SHP77 treated with DMSO at 0.1 percent for 48 hours (cell line): ENCODE data around the gene CAMK2A.

Source experiments
- DNase-seq: peaks from one replicate; lab custom pipeline; 2025; lab: John Stamatoyannopoulos, UW

Gene CAMK2A

DNA sequence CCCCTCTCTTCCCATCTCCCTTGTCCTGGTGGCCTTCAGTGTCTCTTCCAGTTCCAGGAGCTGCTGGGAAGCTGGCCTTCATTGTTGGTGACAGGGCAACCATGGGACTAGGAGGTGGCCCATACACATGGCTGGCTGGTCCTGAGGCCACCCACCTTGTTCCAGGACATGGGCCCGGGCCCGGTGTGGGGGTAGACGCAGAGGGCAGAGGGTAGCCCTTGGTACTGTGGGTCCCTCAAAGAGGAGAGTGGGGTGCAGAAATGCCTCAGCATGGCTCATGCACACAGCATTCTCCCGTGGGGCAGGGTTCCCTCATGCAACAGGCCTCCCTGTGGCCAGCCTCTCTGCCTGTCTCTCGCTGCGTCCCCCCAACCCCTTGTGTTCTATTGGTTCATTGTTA, 78.9 kb downstream of the CAMK2A start:
- DNase-seq, result no peak

DNA sequence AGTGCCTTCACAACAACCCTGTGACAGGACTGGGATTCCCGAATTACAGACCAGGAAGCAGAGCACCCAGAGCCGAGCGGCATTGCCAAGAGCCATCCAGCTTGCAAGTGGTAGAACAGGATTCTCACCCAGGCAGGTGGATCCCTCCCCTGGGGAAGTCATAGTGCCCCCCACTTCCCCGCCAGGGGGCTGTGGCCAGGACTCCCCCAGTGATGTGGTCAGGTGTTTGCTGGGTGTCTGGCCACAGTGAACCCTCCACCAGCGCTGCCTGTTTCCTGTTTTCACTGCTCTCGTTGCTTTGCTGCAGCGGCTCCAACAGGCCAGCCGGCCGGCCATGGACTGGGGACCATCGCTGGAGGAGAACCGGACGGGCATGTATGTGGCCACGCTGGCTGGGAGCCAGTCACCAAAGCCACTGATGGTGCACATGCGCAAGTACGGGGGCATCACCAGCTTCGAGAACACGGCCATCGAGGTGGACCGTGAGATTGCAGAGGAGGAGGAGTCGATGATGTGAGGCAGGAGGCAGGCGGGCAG, 80.4 kb downstream of the CAMK2A start:
- no peak for DNase-seq

DNA sequence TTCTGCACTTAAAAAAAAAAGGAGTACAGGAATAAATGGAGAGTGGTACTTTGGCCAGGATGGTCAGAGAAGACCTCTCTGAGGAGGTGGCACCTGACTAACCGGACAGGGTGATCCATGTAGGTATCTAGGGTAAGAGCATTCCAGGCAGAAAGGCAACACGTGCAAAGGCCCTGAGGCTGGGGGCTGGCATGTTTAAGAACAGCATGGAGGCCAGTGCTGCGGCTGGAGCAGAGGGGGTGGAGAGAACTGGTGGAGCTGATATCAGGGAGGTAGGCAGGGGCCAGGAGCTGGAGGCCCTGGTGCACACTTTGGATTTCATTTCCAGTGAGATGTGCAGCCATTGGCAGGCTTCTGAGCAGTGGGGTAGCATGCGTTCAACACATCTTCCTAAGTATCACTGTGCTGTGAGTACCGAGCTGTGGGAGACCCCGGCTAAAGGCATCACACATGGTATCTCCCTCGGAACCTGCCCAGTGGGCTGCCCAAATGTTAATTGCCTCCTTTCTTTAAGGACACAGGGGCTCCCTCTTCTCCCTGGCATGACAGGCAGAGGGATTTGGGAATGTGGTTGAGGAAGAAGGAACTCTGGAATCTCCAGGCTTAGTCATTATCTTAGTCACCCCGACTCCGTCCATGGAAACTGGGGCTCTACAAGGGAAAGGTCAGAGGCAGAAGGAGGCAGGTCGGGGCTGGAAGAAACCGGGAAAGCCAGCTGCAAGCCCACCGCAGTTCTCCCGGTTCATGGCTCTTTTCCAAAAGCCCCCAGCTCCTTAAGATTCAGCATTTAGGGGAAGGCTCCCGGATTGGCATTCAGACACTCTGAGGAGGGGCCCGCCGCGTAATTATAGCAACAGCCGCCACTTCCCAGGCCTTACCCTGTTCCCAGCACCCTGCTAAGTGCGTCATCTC, 81.1 kb downstream of the CAMK2A start:
- no peak for DNase-seq

DNA sequence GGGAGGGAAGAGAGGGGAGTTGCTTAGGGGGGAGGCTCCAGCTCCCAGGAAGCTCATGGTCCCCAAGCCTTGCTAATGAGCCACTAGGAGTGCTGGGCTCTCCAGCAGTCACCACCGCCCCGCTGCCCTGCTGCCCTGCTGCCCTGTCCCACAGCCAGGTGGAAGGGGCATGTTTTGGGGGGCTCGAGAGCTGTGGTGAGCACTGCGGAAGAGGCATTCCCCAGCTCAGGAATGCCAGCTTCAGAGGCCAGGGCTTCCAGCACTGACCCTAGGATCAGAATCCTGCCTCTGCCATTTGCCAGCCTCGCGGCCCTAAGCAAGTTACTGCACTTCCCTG, 82.8 kb downstream of the CAMK2A start:
- no peak for DNase-seq

DNA sequence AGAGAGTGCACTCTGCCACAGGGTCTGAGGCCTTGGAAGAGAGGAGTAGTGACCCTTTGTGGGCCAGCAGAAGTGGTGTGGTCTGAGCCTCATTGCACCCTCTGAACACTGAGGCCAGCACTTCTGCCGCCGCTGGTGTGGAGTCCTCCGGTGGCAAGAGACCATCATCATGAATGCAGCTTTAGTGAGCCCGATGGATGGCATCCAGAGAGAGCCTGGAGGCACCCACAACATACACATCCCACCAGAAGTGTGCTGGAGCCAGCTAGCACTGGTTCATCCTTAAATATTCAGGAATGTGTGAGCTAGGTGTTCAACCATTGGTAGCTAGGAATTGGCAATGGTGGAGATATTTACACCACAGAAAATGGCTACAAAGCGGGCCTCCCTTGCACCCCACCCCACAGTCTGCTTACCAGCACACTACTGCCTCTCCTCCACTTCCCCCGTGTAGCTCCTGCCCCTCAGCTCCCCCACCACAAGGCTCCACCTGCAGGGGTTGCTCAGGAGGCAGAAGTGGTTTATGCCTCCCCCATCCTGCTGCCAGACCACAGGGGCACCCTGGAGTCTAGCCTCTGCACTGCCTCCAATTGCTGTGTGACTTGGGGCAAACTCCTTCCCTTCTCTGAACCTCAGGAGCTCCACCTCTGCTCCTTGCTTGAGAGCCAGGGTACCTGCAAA, 83.3 kb downstream of the CAMK2A start:
- no peak for DNase-seq

DNA sequence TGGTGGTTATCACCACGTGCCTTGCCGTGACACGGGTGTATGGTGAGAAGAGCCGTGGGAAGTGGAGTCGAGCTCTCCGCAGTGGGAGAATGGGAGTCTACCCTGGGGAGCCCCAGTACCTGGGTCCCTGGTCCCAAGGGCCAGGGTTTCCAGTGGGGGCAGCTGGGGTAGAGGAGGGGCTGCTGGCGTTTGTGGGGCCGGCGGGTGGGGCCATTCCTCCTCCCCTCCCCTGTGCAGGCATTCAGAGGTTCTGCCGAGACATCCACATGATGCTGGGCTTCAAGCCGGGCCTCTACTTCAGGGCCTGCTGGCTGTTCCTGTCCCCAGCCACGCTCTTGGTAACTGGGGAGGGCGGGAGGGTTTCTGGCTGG, 85.0 kb downstream of the CAMK2A start:
- DNase-seq, result no peak

DNA sequence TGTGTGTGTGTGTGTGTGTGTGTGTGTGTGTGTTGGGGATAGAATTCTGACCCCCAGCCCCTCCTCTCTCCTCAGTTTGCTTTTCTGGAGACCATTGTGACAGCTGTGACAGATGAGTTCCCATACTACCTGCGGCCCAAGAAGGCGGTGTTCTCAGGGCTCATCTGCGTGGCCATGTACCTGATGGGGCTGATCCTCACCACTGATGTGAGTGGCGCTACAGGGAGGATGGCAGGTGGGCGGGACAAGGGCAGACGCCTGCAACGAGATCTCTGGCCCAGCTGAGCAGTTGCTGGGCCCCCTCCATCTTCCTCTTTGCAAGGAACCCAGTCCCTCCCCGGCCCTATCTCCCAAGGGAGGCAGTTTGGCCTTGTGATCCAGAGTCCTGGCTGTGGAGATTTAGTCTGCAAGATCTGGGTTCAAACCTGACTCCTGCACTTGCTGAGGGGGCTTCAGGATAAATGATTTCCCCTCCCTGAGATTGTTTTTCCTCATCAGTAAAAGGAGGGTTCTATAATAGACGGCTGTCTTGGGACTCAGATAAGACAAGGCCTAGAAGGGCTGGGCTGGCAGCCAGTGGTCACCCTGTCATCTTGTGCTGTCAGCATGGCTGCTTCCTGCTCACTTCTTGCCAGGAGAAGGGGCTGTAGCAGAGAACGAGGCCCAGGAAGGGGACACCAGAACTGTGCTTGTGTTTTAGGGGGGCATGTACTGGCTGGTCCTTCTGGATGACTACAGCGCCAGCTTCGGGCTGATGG, 85.6 kb downstream of the CAMK2A start:
- no peak for DNase-seq

DNA sequence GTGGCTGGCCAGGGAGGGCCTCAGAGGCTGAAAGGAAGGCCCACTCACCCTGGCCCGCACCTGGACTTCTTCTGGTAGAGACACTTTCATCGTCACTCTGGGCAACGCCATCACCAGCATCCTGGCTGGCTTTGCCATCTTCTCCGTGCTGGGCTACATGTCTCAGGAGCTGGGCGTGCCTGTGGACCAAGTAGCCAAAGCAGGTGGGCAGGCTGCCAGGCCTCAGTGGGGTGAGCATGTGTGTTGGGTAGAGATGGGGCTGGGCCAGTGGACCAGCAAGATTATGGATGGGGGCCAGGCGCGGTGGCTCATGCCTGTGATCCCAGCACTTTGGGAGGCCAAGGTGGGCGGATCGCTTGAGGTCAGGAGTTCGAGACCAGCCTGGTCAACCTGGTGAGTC, 87.1 kb downstream of the CAMK2A start:
- DNase-seq, result no peak

DNA sequence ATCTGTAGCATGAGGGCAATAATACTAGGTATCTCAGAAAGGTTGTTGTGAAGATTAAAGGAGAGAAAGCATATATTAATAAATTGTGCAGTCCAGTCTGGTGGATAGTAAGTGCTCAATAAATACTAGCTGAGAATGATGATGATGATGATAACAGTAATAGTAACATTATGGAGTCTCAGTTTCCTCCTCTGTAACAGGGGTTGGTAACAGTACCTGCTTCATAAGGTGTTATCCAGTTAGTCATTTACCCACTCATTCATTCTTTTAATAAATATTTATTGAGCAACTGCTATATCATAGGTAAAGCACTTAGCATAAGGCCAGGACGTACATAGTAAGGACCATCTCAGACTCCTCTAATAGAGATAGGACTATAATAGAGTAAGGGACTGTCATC, 92.1 kb downstream of the CAMK2A start:
- DNase-seq, result no peak

DNA sequence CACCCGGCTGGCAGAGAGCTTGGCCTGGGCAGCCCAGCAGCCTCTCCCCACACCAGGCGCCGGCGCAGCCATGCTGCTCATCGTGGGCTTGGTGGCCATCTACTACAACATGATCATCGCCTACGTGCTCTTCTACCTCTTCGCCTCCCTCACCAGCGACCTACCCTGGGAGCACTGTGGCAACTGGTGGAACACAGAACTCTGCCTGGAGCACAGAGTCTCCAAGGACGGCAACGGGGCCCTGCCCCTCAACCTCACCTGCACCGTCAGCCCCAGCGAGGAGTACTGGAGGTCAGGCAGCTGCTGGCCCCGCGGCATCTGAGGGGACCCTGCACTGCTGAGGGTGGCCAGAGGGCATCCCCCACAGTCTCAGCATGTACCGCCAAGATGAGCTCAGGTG, 92.6 kb downstream of the CAMK2A start:
- DNase-seq, result no peak

DNA sequence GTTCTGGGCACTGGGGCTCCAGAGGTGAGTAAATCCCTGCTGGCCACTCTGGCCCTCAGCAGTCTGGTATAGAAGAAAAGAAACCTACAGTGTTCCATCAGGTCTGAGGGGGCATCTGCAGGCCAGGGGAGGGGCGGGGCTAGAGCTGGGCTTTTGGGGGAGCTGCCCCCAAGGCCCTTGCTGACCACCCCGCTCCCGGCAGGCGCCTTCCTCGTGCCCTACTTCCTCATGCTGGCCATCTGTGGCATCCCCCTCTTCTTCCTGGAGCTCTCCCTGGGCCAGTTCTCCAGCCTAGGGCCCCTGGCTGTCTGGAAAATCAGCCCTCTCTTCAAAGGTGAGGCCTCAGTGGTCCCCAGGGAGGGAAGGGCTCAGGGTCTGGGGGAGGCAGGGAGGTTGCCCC, 93.1 kb downstream of the CAMK2A start:
- DNase-seq, result no peak

DNA sequence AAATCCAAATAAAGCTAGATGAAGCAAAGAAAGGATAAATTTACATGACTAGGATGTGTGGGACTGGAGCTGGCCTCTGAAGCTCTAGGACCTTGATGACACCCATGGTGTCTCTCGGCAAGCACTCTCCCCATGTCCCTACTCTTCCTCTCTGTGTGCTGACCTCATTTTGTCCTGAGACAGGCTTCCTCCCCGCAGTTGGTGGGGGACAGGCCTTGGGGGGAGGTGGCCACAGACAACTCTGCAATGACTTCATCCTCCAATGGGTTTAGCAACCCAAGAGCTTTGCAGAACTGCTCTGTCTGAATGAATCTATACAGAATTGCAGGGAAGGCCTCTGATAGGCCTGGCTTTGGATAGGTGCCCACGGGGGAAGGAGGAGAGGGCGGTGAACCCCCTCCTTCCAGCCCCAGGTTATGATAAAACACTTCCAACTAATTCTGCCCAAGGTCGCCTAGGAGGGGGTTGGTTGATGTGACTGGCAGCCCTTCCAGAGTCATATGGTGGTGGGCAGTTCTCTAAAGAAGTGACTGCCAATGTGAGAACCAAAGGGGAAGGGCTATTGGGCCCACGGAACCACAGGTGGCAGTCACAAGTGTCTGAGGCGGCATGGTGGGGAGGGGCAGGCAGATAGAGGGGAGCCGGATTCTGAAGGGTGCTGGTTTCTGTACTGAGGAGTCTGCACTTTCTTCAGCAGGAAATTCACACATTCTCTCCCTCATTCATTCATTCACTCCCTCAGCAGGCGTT, 93.7 kb downstream of the CAMK2A start:
- no peak for DNase-seq

DNA sequence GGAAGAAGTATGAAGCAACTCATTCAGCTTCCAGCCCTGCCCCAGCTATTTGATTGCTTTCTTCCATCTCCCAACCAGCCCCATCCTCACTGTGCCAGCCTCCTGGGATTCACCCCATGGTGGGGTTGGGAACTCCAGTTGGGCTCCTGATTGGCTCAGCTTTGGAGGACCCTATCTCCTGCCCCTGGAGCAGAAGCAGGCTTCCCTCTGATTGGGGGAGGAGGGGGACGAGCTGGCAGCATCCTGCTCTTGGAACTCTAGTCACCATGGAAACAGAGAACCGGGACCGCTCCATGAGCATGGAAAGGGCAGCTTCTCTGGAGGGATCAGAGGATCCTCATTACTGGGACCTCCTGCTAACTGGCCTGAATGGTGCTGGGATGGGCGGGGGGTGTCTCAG, 97.1 kb downstream of the CAMK2A start:
- DNase-seq, result no peak

DNA sequence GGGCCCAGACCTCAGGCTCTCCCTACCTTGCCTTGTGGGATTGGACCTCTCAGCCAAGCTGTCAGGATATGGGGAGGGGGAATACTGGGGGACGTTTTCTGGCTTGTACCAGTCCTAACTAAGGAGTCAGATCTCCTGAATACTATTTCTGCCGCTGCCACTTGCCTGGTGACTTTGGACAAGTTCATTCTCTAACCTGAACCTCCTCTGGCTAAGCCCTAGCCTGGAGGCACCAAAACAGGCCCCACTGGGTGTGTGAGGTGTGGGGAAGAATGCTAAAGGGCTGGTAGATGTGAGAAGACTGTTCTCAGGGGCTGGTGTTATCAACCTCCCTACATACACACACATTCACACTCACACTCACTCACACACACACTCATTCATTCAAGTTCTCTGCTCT, 98.6 kb downstream of the CAMK2A start:
- no peak for DNase-seq

DNA sequence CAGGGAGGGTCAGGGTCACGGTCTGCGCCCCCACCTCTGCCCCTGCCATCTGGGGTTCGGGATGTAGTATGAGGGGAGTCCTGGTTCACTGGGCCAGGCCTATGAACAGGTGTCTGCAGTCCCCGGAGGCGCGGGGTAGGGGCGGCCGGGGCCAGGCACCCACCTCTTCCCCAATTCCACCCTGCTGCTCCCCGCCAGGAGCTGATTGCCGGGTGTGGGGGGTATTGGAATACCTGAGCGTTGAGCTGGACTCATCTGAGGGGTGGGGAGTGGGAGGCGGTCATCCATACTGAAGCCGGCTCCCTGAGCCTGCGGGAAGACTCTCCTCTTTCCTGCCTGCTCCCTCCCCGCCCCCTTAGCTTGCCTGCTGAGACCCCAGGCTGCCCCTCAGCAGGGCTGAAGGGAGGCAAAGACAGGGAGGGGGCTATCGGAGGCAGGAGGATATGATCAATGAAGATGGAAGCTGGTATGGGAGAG, 99.0 kb downstream of the CAMK2A start:
- no peak for DNase-seq

DNA sequence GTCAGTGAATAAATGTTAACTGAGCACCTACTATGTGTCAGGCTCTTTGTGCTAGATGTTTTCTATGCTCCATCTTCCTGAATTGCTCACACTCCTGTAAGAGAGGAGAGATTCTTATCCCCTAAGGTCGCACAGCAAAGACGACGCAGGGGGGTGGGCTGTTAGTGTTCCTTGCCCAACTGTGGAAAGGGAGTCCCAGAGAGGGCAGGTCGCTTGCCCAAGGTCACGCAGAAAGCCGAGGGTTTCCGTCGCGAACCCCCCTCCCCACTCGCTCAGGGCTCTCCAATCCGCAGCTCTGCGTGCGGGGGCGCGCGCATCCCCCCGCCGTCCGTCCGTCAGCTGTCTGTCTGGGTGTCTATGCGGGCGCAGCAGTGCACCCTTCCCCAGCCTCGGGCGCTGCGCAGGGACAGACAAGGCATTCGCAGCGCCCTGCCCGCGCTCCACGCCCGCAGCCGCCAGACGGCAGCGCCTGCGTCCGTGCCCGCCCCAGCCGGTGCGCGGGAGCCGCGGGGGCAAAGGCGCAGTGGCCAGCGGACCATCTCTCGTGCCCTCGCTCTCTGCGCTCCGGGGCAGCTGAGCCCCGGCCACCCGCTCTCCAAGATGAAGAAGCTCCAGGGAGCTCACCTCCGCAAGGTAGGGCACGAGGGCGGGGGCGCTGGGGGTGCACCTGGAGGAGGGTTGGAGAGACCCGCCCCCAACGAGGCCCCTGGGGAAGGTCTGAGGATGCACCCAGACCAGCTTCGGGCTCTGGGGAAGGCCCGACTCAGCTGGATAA, 99.7 kb downstream of the CAMK2A start, which contains the start of gene SLC6A7:
Gene SLC6A7, plus strand, starts transcription at position 335 of the 775 bp plus-strand sequence. Its CDS starts 266 bp downstream, at position 601.
- DNase-seq, result no peak

DNA sequence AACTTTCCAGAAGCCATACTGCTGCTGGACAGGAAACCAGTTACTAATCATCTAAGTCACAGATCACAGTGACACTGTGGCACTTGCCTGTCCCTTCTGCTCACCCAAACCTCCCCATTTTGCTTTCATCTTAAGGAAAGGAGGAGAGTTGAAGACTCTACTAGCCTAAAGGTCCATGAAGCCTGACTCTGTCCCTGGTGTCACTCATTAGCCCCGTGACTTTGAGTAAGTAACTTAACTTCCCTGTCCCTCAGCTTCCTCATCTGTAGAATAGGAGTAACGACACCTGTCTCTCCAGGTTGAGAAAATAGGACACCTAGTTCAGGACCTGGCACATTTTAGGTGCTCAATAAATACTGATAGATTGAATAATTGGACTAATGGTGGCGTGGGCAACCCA, 100.2 kb downstream of the CAMK2A start:
- no peak for DNase-seq

DNA sequence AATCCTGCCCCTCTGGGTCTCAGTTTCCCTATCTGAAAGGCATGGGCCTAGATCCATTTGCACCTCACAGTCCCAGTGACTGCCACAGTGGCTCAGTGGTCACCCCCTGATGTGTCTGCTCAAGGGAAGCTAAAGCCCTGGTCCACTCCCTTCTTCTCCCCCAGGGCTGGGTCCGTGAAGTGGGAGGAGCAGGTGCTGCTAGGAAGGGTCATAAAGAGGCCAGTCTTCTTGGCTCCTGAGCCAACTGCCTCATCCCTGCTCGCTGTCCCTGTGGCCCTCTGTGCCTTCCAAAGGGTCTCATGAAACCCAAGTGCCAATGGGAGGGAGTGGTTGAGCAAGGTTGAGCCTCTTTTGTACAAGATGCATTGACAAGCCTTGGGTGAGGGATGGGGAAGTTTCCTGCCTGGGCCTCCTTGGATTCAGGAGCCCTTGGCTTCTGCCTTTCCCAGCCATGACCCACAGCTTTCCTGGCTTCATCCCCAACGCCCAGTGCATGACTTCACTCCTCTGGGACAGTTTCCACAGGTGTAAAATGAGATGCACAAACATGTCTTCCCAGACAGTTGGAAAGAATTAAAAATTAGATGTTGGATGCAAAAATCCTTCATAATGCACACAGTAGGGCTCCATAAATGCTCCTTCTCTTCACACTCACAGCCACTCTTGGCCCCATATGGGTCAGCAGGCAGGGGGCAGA, 101.3 kb downstream of the CAMK2A start:
- DNase-seq, result no peak

DNA sequence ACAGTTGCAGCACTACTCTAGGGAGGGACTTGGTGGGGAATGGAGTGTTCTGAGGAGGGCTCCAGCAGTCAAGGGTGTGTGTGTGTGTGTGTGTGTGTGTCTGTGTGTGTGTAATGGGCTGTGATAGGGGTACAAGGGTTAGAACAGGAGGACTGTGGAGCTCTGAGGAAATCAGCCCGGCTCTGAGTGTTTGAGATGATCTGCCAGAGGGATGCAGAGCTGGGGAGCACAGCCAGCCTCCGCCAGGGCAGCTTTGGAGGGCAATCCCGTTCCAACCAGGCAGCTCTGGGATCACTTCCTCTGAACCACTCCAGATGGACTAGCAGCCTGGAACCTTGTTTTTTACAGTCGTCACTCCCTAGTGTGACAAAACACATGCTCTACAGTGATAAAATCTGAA, 102.7 kb downstream of the CAMK2A start:
- DNase-seq, result no peak

DNA sequence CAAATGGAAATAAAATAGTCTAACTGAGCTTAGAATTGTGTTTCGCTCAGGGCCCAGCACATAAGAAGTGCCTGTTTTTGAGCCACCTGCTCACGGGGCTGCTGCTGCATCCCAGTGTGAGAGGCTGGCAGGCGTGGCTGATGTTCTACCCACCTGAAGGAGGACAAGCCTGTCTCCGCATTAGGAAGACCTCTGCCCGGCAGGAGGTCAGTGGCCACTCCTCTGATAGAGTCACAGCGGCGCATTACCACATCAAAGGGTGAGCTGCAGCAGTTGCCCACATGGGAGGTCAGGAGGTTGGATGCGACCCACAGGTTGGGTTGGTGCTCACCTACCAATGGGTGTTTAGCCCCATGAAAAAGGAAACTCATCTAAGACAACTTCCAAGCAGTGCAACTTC, 103.4 kb downstream of the CAMK2A start:
- DNase-seq, result no peak
